ENCODE results near the gene YPEL3.

The YPEL3 gene

DNA sequence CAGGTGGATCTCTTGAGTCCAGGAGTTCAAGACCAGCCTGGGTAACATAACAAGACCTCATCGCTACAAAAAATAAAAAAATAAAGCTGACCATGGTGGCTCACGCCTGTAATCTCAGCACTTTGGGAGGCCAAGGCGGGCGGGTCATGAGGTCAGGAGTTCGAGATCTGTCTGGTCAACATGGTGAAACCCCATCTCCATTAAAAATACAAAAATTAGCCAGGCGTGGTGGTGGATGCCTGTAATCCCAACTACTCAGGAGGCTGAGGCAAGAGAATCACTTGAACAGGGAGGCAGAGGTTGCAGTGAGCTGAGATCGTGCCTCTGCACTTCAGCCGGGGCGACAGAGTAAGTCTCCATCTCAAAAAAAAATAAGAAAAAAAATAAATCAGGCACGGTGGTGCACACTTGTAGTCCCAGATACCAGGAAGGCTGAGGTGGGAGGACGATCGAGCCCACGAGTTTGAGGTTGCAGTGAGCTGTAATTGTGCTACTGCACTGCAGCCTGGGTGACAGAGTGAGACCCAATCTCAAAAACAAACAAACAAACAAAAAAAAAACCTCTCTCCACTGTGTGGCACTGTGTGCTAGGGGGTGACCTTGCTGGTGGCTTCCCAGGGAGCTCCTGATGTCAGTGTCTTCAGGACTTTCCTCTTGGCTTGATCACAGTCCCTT is 46.8 kb upstream of the YPEL3 start:
- TF ChIP-seq, protein P1, sequence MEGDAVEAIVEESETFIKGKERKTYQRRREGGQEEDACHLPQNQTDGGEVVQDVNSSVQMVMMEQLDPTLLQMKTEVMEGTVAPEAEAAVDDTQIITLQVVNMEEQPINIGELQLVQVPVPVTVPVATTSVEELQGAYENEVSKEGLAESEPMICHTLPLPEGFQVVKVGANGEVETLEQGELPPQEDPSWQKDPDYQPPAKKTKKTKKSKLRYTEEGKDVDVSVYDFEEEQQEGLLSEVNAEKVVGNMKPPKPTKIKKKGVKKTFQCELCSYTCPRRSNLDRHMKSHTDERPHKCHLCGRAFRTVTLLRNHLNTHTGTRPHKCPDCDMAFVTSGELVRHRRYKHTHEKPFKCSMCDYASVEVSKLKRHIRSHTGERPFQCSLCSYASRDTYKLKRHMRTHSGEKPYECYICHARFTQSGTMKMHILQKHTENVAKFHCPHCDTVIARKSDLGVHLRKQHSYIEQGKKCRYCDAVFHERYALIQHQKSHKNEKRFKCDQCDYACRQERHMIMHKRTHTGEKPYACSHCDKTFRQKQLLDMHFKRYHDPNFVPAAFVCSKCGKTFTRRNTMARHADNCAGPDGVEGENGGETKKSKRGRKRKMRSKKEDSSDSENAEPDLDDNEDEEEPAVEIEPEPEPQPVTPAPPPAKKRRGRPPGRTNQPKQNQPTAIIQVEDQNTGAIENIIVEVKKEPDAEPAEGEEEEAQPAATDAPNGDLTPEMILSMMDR (IDR thresholded peaks at IDR 0.05), result peak; percentile 12
- Histone ChIP-seq H3K9me3 (ENCODE audit: control insufficient read depth, low read length) (no peaks in the 10 kb centered on the region), H3K36me3 (ENCODE audit: control insufficient read depth, insufficient read depth, low read length) (no peaks in the 10 kb centered on the region), H3K4me1 (no peaks in the 10 kb centered on the region), H3K27ac (no peak overlapping the region), H3K4me3 (ENCODE audit: low read depth, low read length) (no peak overlapping the region), H3K9ac (no peak overlapping the region), H2AFZ (no peak overlapping the region), H3K4me2 (ENCODE audit: low read length) (no peak overlapping the region), H3K27me3 (ENCODE audit: control insufficient read depth, insufficient read depth, low read length) (no peaks in the 10 kb centered on the region), H3K79me2 (no peaks in the 10 kb centered on the region)

DNA sequence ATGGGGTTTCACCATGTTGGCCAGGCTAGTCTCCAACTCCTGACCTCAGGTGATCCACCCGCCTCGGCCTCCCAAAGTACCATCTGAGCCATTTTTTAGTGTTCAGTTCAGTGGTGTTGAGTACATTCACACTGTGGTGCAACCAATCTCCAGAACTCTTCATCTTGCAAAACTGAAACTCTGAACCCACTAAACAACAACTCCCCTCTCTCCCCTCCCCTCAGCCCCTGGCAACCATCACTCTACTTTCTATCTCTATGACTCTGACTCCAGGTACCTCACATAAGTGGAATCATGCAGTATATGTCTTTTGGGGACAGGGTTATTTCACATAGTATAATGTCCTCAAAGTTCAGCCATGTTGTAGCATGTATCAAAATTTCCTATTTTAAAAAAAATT is 45.7 kb upstream of the YPEL3 start:
- H3K27me3 ChIP-seq (ENCODE audit: control insufficient read depth, insufficient read depth, low read length), result no peaks in the 10 kb centered on the region
- H3K9ac ChIP-seq, result no peak overlapping the region
- no peak overlapping the region for H2AFZ ChIP-seq
- no peaks in the 10 kb centered on the region for H3K9me3 ChIP-seq (ENCODE audit: control insufficient read depth, low read length)
- H3K36me3 ChIP-seq (ENCODE audit: control insufficient read depth, insufficient read depth, low read length), result no peaks in the 10 kb centered on the region
- TF ChIP-seq, protein P1 (IDR thresholded peaks at IDR 0.05), result no peak
- H3K79me2 ChIP-seq, result no peaks in the 10 kb centered on the region
- no peak overlapping the region for H3K4me3 ChIP-seq (ENCODE audit: low read depth, low read length)
- H3K27ac ChIP-seq, result no peak overlapping the region
- H3K4me2 ChIP-seq (ENCODE audit: low read length), result no peak overlapping the region
- no peaks in the 10 kb centered on the region for H3K4me1 ChIP-seq

DNA sequence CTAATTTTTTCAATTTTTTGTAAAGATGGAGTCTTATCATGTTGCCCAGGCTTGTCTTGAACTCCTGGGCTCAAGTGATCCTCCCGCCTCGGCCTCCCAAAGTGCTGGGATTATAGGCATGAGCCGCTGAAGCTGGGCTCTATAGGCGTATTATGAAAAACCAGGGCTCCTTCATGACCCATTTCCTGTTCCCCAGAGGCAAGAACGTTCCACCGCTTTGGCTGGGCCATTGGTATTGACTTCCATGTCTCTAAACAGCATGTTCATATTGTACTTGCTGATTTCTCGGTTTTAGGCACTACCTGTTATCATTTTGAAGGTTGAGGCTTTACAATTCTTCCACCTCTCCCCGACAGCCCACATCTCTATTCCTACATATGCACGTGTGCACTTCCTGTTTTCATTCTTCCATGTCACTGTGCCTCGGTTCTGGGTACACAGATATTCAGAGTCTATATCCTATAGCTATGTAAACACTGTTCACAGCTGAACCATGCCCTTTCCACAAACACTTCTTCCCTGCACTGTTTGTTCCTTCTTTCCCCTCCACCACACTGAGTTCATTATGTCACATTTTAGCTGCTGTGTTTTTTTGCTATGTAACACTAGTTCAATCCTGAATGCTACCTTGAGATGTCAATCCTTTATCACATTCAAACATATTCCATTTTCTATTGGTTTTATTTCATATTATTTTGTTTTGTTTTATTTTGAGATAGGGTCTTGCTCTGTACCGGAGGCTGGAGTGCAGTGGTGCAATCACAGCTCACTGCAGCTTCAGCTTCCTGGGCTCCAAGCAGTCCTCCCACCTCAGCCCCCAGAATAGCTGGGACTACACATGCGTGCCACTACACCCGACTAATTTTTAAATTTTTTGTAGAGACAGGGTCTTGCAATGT is 43.8 kb upstream of the YPEL3 start:
- no peaks in the 10 kb centered on the region for H3K9me3 ChIP-seq (ENCODE audit: control insufficient read depth, low read length)
- no peaks in the 10 kb centered on the region for H3K79me2 ChIP-seq
- H2AFZ ChIP-seq, result peak overlapping the region; percentile 33
- no peaks in the 10 kb centered on the region for H3K4me1 ChIP-seq
- H3K4me2 ChIP-seq (ENCODE audit: low read length), result no peak overlapping the region
- H3K27ac ChIP-seq, result no peak overlapping the region
- TF ChIP-seq, protein P1 (IDR thresholded peaks at IDR 0.05), result no peak
- H3K4me3 ChIP-seq (ENCODE audit: low read depth, low read length), result no peak overlapping the region
- no peaks in the 10 kb centered on the region for H3K36me3 ChIP-seq (ENCODE audit: control insufficient read depth, insufficient read depth, low read length)
- H3K9ac ChIP-seq, result no peak overlapping the region
- H3K27me3 ChIP-seq (ENCODE audit: control insufficient read depth, insufficient read depth, low read length), result no peaks in the 10 kb centered on the region

DNA sequence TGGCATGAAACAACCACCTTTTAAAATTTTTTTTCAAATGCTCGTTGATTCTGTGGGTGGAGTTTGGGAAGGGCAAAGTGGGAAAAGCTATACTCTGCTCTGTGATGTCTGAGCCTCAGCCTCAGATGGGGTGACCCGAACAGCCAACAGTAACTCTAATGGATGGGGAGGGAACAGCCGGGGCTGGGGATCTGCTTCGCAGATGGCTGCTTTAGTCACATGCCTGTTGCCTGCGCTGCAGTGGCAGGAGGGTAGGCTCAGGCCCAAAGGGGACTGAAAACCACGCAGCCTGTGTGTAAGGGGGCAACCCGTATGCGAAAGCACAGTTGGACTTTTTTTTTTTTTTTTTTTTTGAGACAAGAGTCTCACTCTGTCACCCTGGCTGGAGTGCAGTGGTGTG is 41.9 kb upstream of the YPEL3 start:
- no peak overlapping the region for H3K27ac ChIP-seq
- no peak overlapping the region for H2AFZ ChIP-seq
- no peak overlapping the region for H3K9ac ChIP-seq
- H3K4me3 ChIP-seq (ENCODE audit: low read depth, low read length), result no peak overlapping the region
- no peak overlapping the region for H3K4me2 ChIP-seq (ENCODE audit: low read length)
- TF ChIP-seq, protein P1 (IDR thresholded peaks at IDR 0.05), result no peak
- no peaks in the 10 kb centered on the region for H3K4me1 ChIP-seq
- no peaks in the 10 kb centered on the region for H3K27me3 ChIP-seq (ENCODE audit: control insufficient read depth, insufficient read depth, low read length)
- H3K36me3 ChIP-seq (ENCODE audit: control insufficient read depth, insufficient read depth, low read length), result no peaks in the 10 kb centered on the region
- no peaks in the 10 kb centered on the region for H3K9me3 ChIP-seq (ENCODE audit: control insufficient read depth, low read length)
- H3K79me2 ChIP-seq, result no peaks in the 10 kb centered on the region

All from parathyroid adenoma (tissue), 2 donors.